HepG2 (cell line): ENCODE data around the gene COA3. TPM values are rescaled to one million over a fixed set of nuclear protein-coding genes. Genes with fewer than 3 reads are reported as not detected.

ENCODE experiments used
- ASH2L ChIP-seq: fragments of 300-600, 200-600 bp; sonication (generic); IDR thresholded peaks from 2 replicates; pipeline ENCODE4 v1.7.0; 2017; ENCODE audit warnings: low read depth, mild to moderate bottlenecking, moderate library complexity, mixed read lengths, low read length; ENCODE audit not compliant: insufficient read length
- ATF7 ChIP-seq, 2 experiments: fragments of 450-650 bp in 1 of 2; sonication (generic) in 1 of 2; formaldehyde crosslinking in 1 of 2; IDR thresholded peaks; 2 replicates each; pipeline versions ENCODE4 v1.4.0 to v1.6.1; 2016 to 2020; ENCODE audit warnings: antibody characterized with exemption in 1 of 2, mild to moderate bottlenecking in 1 of 2, missing genetic modification reagents in 1 of 2
- CREM ChIP-seq, 2 experiments: sonication (generic) in 1 of 2; formaldehyde crosslinking in 1 of 2; IDR thresholded peaks; 2 replicates each; pipeline versions ENCODE4 v1.4.0 to v1.6.1; 2016 to 2020; ENCODE audit warnings: antibody characterized with exemption in 1 of 2, mild to moderate bottlenecking in 1 of 2, missing genetic modification reagents in 1 of 2
- FOXA1 ChIP-seq, 2 experiments: fragments of 450-650 bp in 1 of 2; sonication (generic) in 1 of 2; formaldehyde crosslinking in 1 of 2; IDR thresholded peaks; 2 replicates each; pipeline versions ENCODE4 v1.4.0 to v1.6.1; 2016 to 2020; ENCODE audit warnings: missing genetic modification reagents in 1 of 2
- HNF4G ChIP-seq, 2 experiments: sonication (generic) in 1 of 2; formaldehyde crosslinking in 1 of 2; IDR thresholded peaks; 2 replicates each; pipeline versions ENCODE4 v1.4.0 to v1.6.1; 2011 to 2020; ENCODE audit warnings: borderline replicate concordance in 2 of 2, low read depth in 2 of 2, mild to moderate bottlenecking in 2 of 2, low read length in 1 of 2, missing genetic modification reagents in 1 of 2, moderate library complexity in 1 of 2
- NCOA1 ChIP-seq: sonication (generic); formaldehyde crosslinking; IDR thresholded peaks from 2 replicates; pipeline ENCODE4 v1.9.0; 2021; ENCODE audit warnings: missing genetic modification reagents
- NR2F6 ChIP-seq, 2 experiments: IDR thresholded peaks; 2 replicates each; pipeline ENCODE4 v1.6.1; 2016; ENCODE audit warnings: antibody characterized with exemption in 1 of 2, mild to moderate bottlenecking in 1 of 2
- RBAK ChIP-seq: sonication (generic); formaldehyde crosslinking; IDR thresholded peaks from 2 replicates; pipeline ENCODE4 v1.5.1; 2020; ENCODE audit warnings: mild to moderate bottlenecking, missing genetic modification reagents
- RCOR2 ChIP-seq: IDR thresholded peaks from 2 replicates; pipeline ENCODE4 v1.6.1; 2016; ENCODE audit warnings: missing biosample characterization, missing genetic modification reagents
- SNRNP70 ChIP-seq: fragments of 200-400 bp; formaldehyde crosslinking; IDR thresholded peaks from 2 replicates; pipeline ENCODE4 v1.6.1; 2017; ENCODE audit warnings: mild to moderate bottlenecking, low read depth, low read length, moderate library complexity
- TCF7L2 ChIP-seq: IDR thresholded peaks from 2 replicates; pipeline ENCODE4 v1.6.1; 2011; ENCODE audit warnings: mild to moderate bottlenecking, low read depth, low read length, moderate library complexity
- ZNF205 ChIP-seq: IDR thresholded peaks from 2 replicates; pipeline ENCODE4 v1.6.1; 2018; ENCODE audit warnings: missing biosample characterization, missing genetic modification reagents
- ZNF652 ChIP-seq: IDR thresholded peaks from 2 replicates; pipeline ENCODE4 v1.6.1; 2016; ENCODE audit warnings: low read depth, borderline replicate concordance
- ZNF749 ChIP-seq: sonication (generic); formaldehyde crosslinking; IDR thresholded peaks from 2 replicates; pipeline ENCODE4 v1.8.0; 2022; ENCODE audit warnings: mild to moderate bottlenecking, missing genetic modification reagents, moderate library complexity, borderline replicate concordance
- ZNF816 ChIP-seq: sonication (generic); formaldehyde crosslinking; IDR thresholded peaks from 2 replicates; pipeline ENCODE4 v1.8.0; 2022; ENCODE audit warnings: missing genetic modification reagents, mild to moderate bottlenecking, borderline replicate concordance
- polyA plus RNA-seq, 8 experiments: library from polyadenylated mRNA; depleted of rRNA in 3 of 8; stranded (reverse) in 7 of 8; unstranded in 1 of 8; fragments of >200 nt; fragmentation: Illumina TruSeq in 4 of 8; extraction: Trizol in 4 of 8; gene quantifications; 2 replicates each; pipeline versions ENCODE4 v1.2.1 to v1.2.3, GENCODE V29; 2011 to 2016; ENCODE audit warnings: low read depth in 4 of 8, missing spikeins in 1 of 8, mixed read lengths in 1 of 8; ENCODE audit not compliant: insufficient read depth in 1 of 8
- total RNA-seq, 5 experiments: library from RNA; depleted of rRNA; stranded (reverse); fragments of >200 nt; fragmentation: Illumina TruSeq; extraction: Trizol; gene quantifications; 2 replicates each; pipeline ENCODE4 v1.2.3, GENCODE V29; 2016; ENCODE audit warnings: low read depth in 1 of 5
- TF ChIP-seq, protein P1 (sequence below): sonication (generic); formaldehyde crosslinking; IDR thresholded peaks from 2 replicates; pipeline ENCODE4 v1.4.0; 2020; ENCODE audit warnings: mild to moderate bottlenecking, missing genetic modification reagents
- TF ChIP-seq, protein P2 (sequence below): sonication (generic); formaldehyde crosslinking; IDR thresholded peaks from 2 replicates; pipeline ENCODE4 v1.4.0; 2020; ENCODE audit warnings: mild to moderate bottlenecking, missing genetic modification reagents, borderline replicate concordance
- TF ChIP-seq, protein P3 (sequence below): sonication (generic); formaldehyde crosslinking; IDR thresholded peaks from 2 replicates; pipeline ENCODE4 v1.4.0; 2020; ENCODE audit warnings: missing genetic modification reagents, borderline replicate concordance

COA3 gene
- total and polyA plus RNA-seq, 2 of the 13 experiments (the other 11 are each of a cell fraction or from before 2014, with no cell fraction given) = 133 to 202 TPM

DNA sequence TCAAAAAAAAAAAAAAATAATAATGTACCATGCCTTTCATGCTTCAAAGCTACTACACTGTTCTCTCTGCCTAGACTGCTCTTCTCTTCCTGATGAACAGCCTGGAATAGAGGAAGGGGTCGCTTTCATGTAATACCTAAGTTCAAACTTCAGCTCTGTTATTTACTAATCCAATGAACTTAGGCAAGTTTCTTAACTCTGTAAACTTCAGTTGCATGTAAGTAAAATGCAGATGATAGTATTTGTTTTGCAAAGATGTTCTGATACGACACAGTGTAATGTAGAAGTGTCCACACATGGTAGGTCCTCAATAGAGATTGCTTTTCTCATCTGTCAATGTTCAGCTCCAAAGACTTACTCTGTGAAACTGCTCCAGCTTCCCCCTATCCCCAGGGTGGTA, 6.6 kb downstream of the COA3 start (continued):
- TF ChIP-seq ZNF652 (CRISPR knock-in tag) (0 out of 2 replicates have a peak, but pooled peaks have one; percentile 46), CREM (IDR thresholded peaks at IDR 0.05) (peak; percentile 60; the same call in 1 of the 2 replicates), CREM (CRISPR knock-in tag; IDR thresholded peaks at IDR 0.05) (no peak), ZNF205 (CRISPR knock-in tag) (peak; percentile 41; the same call in 1 of the 2 replicates), RCOR2 (peak; percentile 39; the same call in 1 of the 2 replicates), ATF7 (IDR thresholded peaks at IDR 0.05) (0 out of 2 replicates have a peak, but pooled peaks have one; percentile 19), ATF7 (CRISPR knock-in tag; IDR thresholded peaks at IDR 0.05) (no peak), ZNF749 (no peak), TCF7L2 (no peak), NCOA1 (CRISPR knock-in tag) (0 out of 2 replicates have a peak, but pooled peaks have one; percentile 50), HNF4G (IDR thresholded peaks at IDR 0.05; ENCODE audit: borderline replicate concordance, low read depth, low read length) (peak; percentile 86), HNF4G (CRISPR knock-in tag; IDR thresholded peaks at IDR 0.05; ENCODE audit: borderline replicate concordance, low read depth) (no peak), SNRNP70 (no peak), ZNF816 (CRISPR knock-in tag) (peak; percentile 45; the same call in 1 of the 2 replicates), RBAK (CRISPR knock-in tag) (no peak), FOXA1 (IDR thresholded peaks at IDR 0.05) (peak; percentile 60; the same call in 1 of the 2 replicates), FOXA1 (CRISPR knock-in tag; IDR thresholded peaks at IDR 0.05) (peak; percentile 65), NR2F6 (IDR thresholded peaks at IDR 0.05) (peak; percentile 39; the same call in 1 of the 2 replicates), NR2F6 (CRISPR knock-in tag; IDR thresholded peaks at IDR 0.05) (no peak), ASH2L (peak; percentile 19)
- TF ChIP-seq, protein P1, sequence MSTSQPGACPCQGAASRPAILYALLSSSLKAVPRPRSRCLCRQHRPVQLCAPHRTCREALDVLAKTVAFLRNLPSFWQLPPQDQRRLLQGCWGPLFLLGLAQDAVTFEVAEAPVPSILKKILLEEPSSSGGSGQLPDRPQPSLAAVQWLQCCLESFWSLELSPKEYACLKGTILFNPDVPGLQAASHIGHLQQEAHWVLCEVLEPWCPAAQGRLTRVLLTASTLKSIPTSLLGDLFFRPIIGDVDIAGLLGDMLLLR (CRISPR knock-in tag) = no peak
- TF ChIP-seq, protein P2, sequence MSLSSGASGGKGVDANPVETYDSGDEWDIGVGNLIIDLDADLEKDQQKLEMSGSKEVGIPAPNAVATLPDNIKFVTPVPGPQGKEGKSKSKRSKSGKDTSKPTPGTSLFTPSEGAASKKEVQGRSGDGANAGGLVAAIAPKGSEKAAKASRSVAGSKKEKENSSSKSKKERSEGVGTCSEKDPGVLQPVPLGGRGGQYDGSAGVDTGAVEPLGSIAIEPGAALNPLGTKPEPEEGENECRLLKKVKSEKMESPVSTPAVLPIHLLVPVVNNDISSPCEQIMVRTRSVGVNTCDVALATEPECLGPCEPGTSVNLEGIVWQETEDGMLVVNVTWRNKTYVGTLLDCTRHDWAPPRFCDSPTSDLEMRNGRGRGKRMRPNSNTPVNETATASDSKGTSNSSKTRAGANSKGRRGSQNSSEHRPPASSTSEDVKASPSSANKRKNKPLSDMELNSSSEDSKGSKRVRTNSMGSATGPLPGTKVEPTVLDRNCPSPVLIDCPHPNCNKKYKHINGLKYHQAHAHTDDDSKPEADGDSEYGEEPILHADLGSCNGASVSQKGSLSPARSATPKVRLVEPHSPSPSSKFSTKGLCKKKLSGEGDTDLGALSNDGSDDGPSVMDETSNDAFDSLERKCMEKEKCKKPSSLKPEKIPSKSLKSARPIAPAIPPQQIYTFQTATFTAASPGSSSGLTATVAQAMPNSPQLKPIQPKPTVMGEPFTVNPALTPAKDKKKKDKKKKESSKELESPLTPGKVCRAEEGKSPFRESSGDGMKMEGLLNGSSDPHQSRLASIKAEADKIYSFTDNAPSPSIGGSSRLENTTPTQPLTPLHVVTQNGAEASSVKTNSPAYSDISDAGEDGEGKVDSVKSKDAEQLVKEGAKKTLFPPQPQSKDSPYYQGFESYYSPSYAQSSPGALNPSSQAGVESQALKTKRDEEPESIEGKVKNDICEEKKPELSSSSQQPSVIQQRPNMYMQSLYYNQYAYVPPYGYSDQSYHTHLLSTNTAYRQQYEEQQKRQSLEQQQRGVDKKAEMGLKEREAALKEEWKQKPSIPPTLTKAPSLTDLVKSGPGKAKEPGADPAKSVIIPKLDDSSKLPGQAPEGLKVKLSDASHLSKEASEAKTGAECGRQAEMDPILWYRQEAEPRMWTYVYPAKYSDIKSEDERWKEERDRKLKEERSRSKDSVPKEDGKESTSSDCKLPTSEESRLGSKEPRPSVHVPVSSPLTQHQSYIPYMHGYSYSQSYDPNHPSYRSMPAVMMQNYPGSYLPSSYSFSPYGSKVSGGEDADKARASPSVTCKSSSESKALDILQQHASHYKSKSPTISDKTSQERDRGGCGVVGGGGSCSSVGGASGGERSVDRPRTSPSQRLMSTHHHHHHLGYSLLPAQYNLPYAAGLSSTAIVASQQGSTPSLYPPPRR (CRISPR knock-in tag) = 0 out of 2 replicates have a peak, but pooled peaks have one; percentile 20
- TF ChIP-seq, protein P3, sequence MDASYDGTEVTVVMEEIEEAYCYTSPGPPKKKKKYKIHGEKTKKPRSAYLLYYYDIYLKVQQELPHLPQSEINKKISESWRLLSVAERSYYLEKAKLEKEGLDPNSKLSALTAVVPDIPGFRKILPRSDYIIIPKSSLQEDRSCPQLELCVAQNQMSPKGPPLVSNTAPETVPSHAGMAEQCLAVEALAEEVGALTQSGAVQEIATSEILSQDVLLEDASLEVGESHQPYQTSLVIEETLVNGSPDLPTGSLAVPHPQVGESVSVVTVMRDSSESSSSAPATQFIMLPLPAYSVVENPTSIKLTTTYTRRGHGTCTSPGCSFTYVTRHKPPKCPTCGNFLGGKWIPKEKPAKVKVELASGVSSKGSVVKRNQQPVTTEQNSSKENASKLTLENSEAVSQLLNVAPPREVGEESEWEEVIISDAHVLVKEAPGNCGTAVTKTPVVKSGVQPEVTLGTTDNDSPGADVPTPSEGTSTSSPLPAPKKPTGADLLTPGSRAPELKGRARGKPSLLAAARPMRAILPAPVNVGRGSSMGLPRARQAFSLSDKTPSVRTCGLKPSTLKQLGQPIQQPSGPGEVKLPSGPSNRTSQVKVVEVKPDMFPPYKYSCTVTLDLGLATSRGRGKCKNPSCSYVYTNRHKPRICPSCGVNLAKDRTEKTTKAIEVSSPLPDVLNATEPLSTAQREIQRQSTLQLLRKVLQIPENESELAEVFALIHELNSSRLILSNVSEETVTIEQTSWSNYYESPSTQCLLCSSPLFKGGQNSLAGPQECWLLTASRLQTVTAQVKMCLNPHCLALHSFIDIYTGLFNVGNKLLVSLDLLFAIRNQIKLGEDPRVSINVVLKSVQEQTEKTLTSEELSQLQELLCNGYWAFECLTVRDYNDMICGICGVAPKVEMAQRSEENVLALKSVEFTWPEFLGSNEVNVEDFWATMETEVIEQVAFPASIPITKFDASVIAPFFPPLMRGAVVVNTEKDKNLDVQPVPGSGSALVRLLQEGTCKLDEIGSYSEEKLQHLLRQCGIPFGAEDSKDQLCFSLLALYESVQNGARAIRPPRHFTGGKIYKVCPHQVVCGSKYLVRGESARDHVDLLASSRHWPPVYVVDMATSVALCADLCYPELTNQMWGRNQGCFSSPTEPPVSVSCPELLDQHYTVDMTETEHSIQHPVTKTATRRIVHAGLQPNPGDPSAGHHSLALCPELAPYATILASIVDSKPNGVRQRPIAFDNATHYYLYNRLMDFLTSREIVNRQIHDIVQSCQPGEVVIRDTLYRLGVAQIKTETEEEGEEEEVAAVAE = peak; percentile 50; the same call in 1 of the 2 replicates
